Right atrium auricular region (tissue), 2 donors: ENCODE data around the gene LILRB4. TPM values are rescaled to one million over a fixed set of nuclear protein-coding genes. Genes with fewer than 3 reads are reported as not detected.
"Not testable (repeated sequence)": the region's sequence is repeated elsewhere in the genome, so short reads cannot be mapped to it uniquely, and the experiment has no call there.

Source experiments
- DNase-seq: peaks from one replicate; pipeline ENCODE4 v3.0.0-alpha.2; 2019; ENCODE audit warnings: low spot score
- H3K27ac ChIP-seq, 2 donors: fragments of 200-600 bp; sonication (generic); 1 replicate in 1 of 2; 2 replicates in 1 of 2; pipeline ENCODE4 v1.5.1; 2016 to 2019
- H3K27me3 ChIP-seq, 2 donors: fragments of 200-600 bp; sonication (generic); one replicate each; pipeline versions ENCODE4 v1.5.1 to v1.6.0; 2017 to 2019
- H3K36me3 ChIP-seq: fragments of 200-600 bp; sonication (generic); one replicate; pipeline ENCODE4 v1.5.1; 2016
- H3K4me1 ChIP-seq, 2 donors: fragments of 200-600 bp; sonication (generic); one replicate each; pipeline versions ENCODE4 v1.5.1 to v1.6.0; 2017 to 2019
- H3K4me3 ChIP-seq, 2 donors: fragments of 200-600 bp; sonication (generic); 1 replicate in 1 of 2; 2 replicates in 1 of 2; pipeline ENCODE4 v1.5.1; 2017 to 2019; ENCODE audit warnings: mild to moderate bottlenecking in 1 of 2, moderate library complexity in 1 of 2
- H3K9me3 ChIP-seq, 2 donors: fragments of 200-600 bp; sonication (generic); one replicate each; pipeline ENCODE4 v1.5.1; 2019
- CTCF ChIP-seq, 2 donors: fragments of 200-600 bp; sonication (generic); IDR thresholded peaks; one replicate each; pipeline ENCODE4 v1.5.1; 2019; ENCODE audit warnings: antibody characterized with exemption in 2 of 2
- total RNA-seq, 2 donors: library from RNA; depleted of rRNA; stranded (reverse); fragments of >200 nt; gene quantifications; one replicate each; pipeline ENCODE4 v1.1.0, GENCODE V29; 2016

The LILRB4 gene
- total RNA-seq, 2 donors from 2014 or later: 2.0 to 5.2 TPM

- Histone ChIP-seq H3K4me3 (no peak overlapping the region), H3K36me3 (no peaks in the 10 kb centered on the region), H3K27me3 (no peaks in the 10 kb centered on the region), H3K27ac (no peak overlapping the region), H3K9me3 (no peaks in the 10 kb centered on the region), H3K4me1 (no peaks in the 10 kb centered on the region)
- TF ChIP-seq CTCF (IDR thresholded peaks at IDR 0.05): no peak
- no peak for DNase-seq
Measured at GRCh38 chr19:54626757-54627156, 36.0 kb upstream of the LILRB4 start.

GRCh38 chr19:54627912-54628311 lies 34.9 kb upstream of the LILRB4 start:
- not testable (repeated sequence) for H3K4me3 ChIP-seq, H3K36me3 ChIP-seq, H3K27ac ChIP-seq, H3K4me1 ChIP-seq, H3K9me3 ChIP-seq, H3K27me3 ChIP-seq, DNase-seq

- not testable (repeated sequence) for H3K36me3 ChIP-seq, H3K9me3 ChIP-seq, H3K27me3 ChIP-seq, H3K27ac ChIP-seq, H3K4me3 ChIP-seq, DNase-seq, H3K4me1 ChIP-seq
Measured at GRCh38 chr19:54630262-54630661, 32.5 kb upstream of the LILRB4 start, which contains the start of gene LILRB1. TSS of gene LILRB1 (plus strand) at chr19:54630484. CDS start at chr19:54631074, 590 bp downstream.

GRCh38 chr19:54630782-54631181 lies 32.0 kb upstream of the LILRB4 start:
- Histone ChIP-seq H3K9me3 (no peaks in the 10 kb centered on the region), H3K27me3 (no peaks in the 10 kb centered on the region), H3K27ac (no peak overlapping the region), H3K36me3 (no peaks in the 10 kb centered on the region), H3K4me1 (no peaks in the 10 kb centered on the region), H3K4me3 (no peak overlapping the region)
- no peak for TF ChIP-seq CTCF (IDR thresholded peaks at IDR 0.05)
- no peak for DNase-seq

GRCh38 chr19:54631489-54632337 lies 31.1 kb upstream of the LILRB4 start:
- H3K27ac ChIP-seq, DNase-seq, H3K27me3 ChIP-seq, H3K36me3 ChIP-seq, H3K4me1 ChIP-seq, H3K9me3 ChIP-seq, H3K4me3 ChIP-seq: not testable (repeated sequence)

GRCh38 chr19:54632517-54632916 lies 30.3 kb upstream of the LILRB4 start:
- H3K4me3 ChIP-seq, DNase-seq, H3K9me3 ChIP-seq, H3K4me1 ChIP-seq, H3K27me3 ChIP-seq, H3K27ac ChIP-seq, H3K36me3 ChIP-seq: not testable (repeated sequence)

GRCh38 chr19:54633401-54633800 lies 29.4 kb upstream of the LILRB4 start:
- no peak for TF ChIP-seq CTCF (IDR thresholded peaks at IDR 0.05)
- no peak for DNase-seq
- H3K4me3 ChIP-seq: no peak overlapping the region
- H3K36me3 ChIP-seq: no peaks in the 10 kb centered on the region
- no peaks in the 10 kb centered on the region for H3K27me3 ChIP-seq
- H3K27ac ChIP-seq: no peak overlapping the region
- H3K4me1 ChIP-seq: no peaks in the 10 kb centered on the region
- no peaks in the 10 kb centered on the region for H3K9me3 ChIP-seq

GRCh38 chr19:54636081-54636480 lies 26.7 kb upstream of the LILRB4 start:
- not testable (repeated sequence) for H3K4me3 ChIP-seq, H3K9me3 ChIP-seq, H3K4me1 ChIP-seq, H3K27me3 ChIP-seq, H3K27ac ChIP-seq, H3K36me3 ChIP-seq, DNase-seq
